NT2/D1 (cell line): ENCODE data around the gene CDV3.

Source experiments
- SUZ12 ChIP-seq: IDR thresholded peaks from 2 replicates; pipeline ENCODE4 v1.6.1; 2011; ENCODE audit not compliant: insufficient read length, insufficient read depth; ENCODE audit errors: extremely low read depth
- YY1 ChIP-seq: IDR thresholded peaks from 2 replicates; pipeline ENCODE4 v1.6.1; 2011; ENCODE audit not compliant: insufficient read length, insufficient read depth
- ZNF274 ChIP-seq: IDR thresholded peaks from 2 replicates; pipeline ENCODE4 v1.6.1; 2011; ENCODE audit warnings: mild to moderate bottlenecking, low read depth, low read length

- TF ChIP-seq SUZ12 (no peak), YY1 (no peak), ZNF274 (no peak)
Observed at GRCh38 chr3:133573629-133574194, at the start of gene CDV3.
